ENCODE data around the gene SOCS2. TPM values are rescaled to one million over a fixed set of nuclear protein-coding genes. Genes with fewer than 3 reads are reported as not detected.

The SOCS2 gene
- total and polyA plus RNA-seq, 2 of the 13 experiments (the other 11 are each of a cell fraction or from before 2014, with no cell fraction given): 0.62 to 1.5 TPM

- TF ChIP-seq ZNF646 (CRISPR knock-in tag; IDR thresholded peaks at IDR 0.05): peak; percentile 88
- no peak for TF ChIP-seq ZNF607 (CRISPR knock-in tag; IDR thresholded peaks at IDR 0.05; ENCODE audit: borderline replicate concordance)
- TF ChIP-seq ERF (CRISPR knock-in tag; IDR thresholded peaks at IDR 0.05): no peak
- TF ChIP-seq THAP11 (CRISPR knock-in tag; IDR thresholded peaks at IDR 0.05): no peak
- TF ChIP-seq CREM (IDR thresholded peaks at IDR 0.05): peak; percentile 30; the same call in 1 of the 2 replicates
- TF ChIP-seq CREM (CRISPR knock-in tag; IDR thresholded peaks at IDR 0.05): no peak
- TF ChIP-seq ZEB1 (IDR thresholded peaks at IDR 0.05; ENCODE audit: insufficient replicate concordance, low read depth): no peak
- no peak for TF ChIP-seq SP4 (CRISPR knock-in tag; IDR thresholded peaks at IDR 0.05)
- TF ChIP-seq SMC3 (IDR thresholded peaks at IDR 0.05; ENCODE audit: low read length): no peak
- TF ChIP-seq BRD4 (CRISPR knock-in tag; IDR thresholded peaks at IDR 0.05): no peak
- TF ChIP-seq EP300 (IDR thresholded peaks at IDR 0.05; ENCODE audit: low read depth in 2 of 2, low read length in 2 of 2): peak in 1 of 2 experiments; percentile 60; a peak in 2 of 4 replicates
- peak; percentile 23; the same call in 1 of the 2 replicates for TF ChIP-seq EP300 (CRISPR knock-in tag; IDR thresholded peaks at IDR 0.05; ENCODE audit: borderline replicate concordance)
- peak; percentile 25; the same call in 1 of the 2 replicates for TF ChIP-seq NR2F6 (IDR thresholded peaks at IDR 0.05)
- peak; percentile 52; the same call in 1 of the 2 replicates for TF ChIP-seq NR2F6 (CRISPR knock-in tag; IDR thresholded peaks at IDR 0.05)
- peak; percentile 23; the same call in 1 of the 2 replicates for TF ChIP-seq NCOA2 (CRISPR knock-in tag; IDR thresholded peaks at IDR 0.05)
- TF ChIP-seq ZNF468 (CRISPR knock-in tag; IDR thresholded peaks at IDR 0.05): no peak
- TF ChIP-seq ZNF564 (CRISPR knock-in tag; IDR thresholded peaks at IDR 0.05): no peak
- no peak for TF ChIP-seq SNAPC5 (CRISPR knock-in tag; IDR thresholded peaks at IDR 0.05; ENCODE audit: borderline replicate concordance)
- no peak for TF ChIP-seq RFX5 (IDR thresholded peaks at IDR 0.05; ENCODE audit: low read depth, low read length)
- no peak for TF ChIP-seq ZNF280D (CRISPR knock-in tag; IDR thresholded peaks at IDR 0.05)
- TF ChIP-seq RNF2 (conservative IDR thresholded peaks at IDR 0.05; ENCODE audit: low read depth): no peak
- no peak for TF ChIP-seq ZNF230 (CRISPR knock-in tag; IDR thresholded peaks at IDR 0.05)
- no peak for TF ChIP-seq SIX4 (CRISPR knock-in tag; IDR thresholded peaks at IDR 0.05)
- TF ChIP-seq MTA3 (CRISPR knock-in tag; IDR thresholded peaks at IDR 0.05): no peak
These were observed 45.6 kb upstream of the SOCS2 start (continued) for GRCh38 chr12:93526786-93527428.
